K562 (cell line): ENCODE results near the gene ALDH16A1. TPM values are rescaled to one million over a fixed set of nuclear protein-coding genes. Genes with fewer than 3 reads are reported as not detected.

Experiments
- BRCA1 ChIP-seq, 2 experiments: fragments of 450-650 bp in 1 of 2; sonication (generic) in 1 of 2; formaldehyde crosslinking in 1 of 2; IDR thresholded peaks; 2 replicates each; pipeline versions ENCODE4 v1.5.0 to v1.6.1; 2017 to 2020; ENCODE audit warnings: mild to moderate bottlenecking in 1 of 2, missing genetic modification reagents in 1 of 2
- FOXA3 ChIP-seq, 2 experiments: fragments of 450-650 bp in 1 of 2; sonication (generic) in 1 of 2; formaldehyde crosslinking; IDR thresholded peaks in 1 of 2; conservative IDR thresholded peaks in 1 of 2; 2 replicates each; pipeline versions ENCODE4 v1.4.0 to v1.8.0; 2020 to 2022; ENCODE audit warnings: mild to moderate bottlenecking in 2 of 2, missing genetic modification reagents in 1 of 2
- HDAC3 ChIP-seq: fragments of 450-650 bp; IDR thresholded peaks from 2 replicates; pipeline ENCODE4 v1.6.1; 2018; ENCODE audit warnings: borderline replicate concordance, mild to moderate bottlenecking, moderate library complexity; ENCODE audit not compliant: partially characterized antibody
- HEY1 ChIP-seq: fragments of 250-450 bp; sonication (Bioruptor Pico); IDR thresholded peaks from 2 replicates; pipeline ENCODE4 v1.5.0; 2020; ENCODE audit warnings: mild to moderate bottlenecking, moderate library complexity, borderline replicate concordance
- KAT8 ChIP-seq: fragments of 450-650 bp; IDR thresholded peaks from 2 replicates; pipeline ENCODE4 v1.6.1; 2016; ENCODE audit warnings: low read depth, mild to moderate bottlenecking
- MIER1 ChIP-seq: fragments of 450-650 bp; IDR thresholded peaks from 2 replicates; pipeline ENCODE4 v1.6.1; 2016; ENCODE audit warnings: antibody characterized with exemption, mild to moderate bottlenecking, low read depth
- MLX ChIP-seq, 2 experiments: fragments of 450-650 bp in 1 of 2; sonication (generic) in 1 of 2; formaldehyde crosslinking; conservative IDR thresholded peaks; 2 replicates each; pipeline versions ENCODE4 v1.4.0 to v1.8.1; 2020 to 2022; ENCODE audit warnings: mild to moderate bottlenecking in 1 of 2, missing genetic modification reagents in 1 of 2
- MYBL2 ChIP-seq, 2 experiments: fragments of 450-650 bp in 1 of 2; sonication (generic) in 1 of 2; formaldehyde crosslinking in 1 of 2; IDR thresholded peaks; 2 replicates each; pipeline versions ENCODE4 v1.6.1 to v1.8.1; 2017 to 2022; ENCODE audit warnings: borderline replicate concordance in 1 of 2, inconsistent platforms in 1 of 2, low read depth in 1 of 2, mild to moderate bottlenecking in 1 of 2, missing genetic modification reagents in 1 of 2, moderate library complexity in 1 of 2
- POLR2G ChIP-seq: fragments of 200-400 bp; formaldehyde crosslinking; IDR thresholded peaks from 2 replicates; pipeline ENCODE4 v1.6.1; 2017; ENCODE audit warnings: low read depth, mild to moderate bottlenecking, antibody characterized with exemption, low read length, moderate library complexity
- RBM14 ChIP-seq: fragments of 200-400 bp; formaldehyde crosslinking; IDR thresholded peaks from 2 replicates; pipeline ENCODE4 v1.6.1; 2018; ENCODE audit warnings: low read depth, mild to moderate bottlenecking, low read length, moderate library complexity, borderline replicate concordance; ENCODE audit not compliant: insufficient read depth
- RFX5 ChIP-seq: IDR thresholded peaks from 2 replicates; pipeline ENCODE4 v1.6.1; 2011; ENCODE audit warnings: low read depth, mild to moderate bottlenecking, improper control_type of control experiment, low read length
- SETDB1 ChIP-seq: IDR thresholded peaks from one replicate; pipeline ENCODE4 v1.6.1; 2012; ENCODE audit warnings: low read length, control low read depth, inconsistent platforms
- SMAD2 ChIP-seq: fragments of 150-350 bp; IDR thresholded peaks from 2 replicates; pipeline ENCODE4 v1.6.1; 2014; ENCODE audit warnings: low read depth, mild to moderate bottlenecking, low read length
- ZFP91 ChIP-seq: sonication (generic); formaldehyde crosslinking; IDR thresholded peaks from 2 replicates; pipeline ENCODE4 v1.8.0; 2022; ENCODE audit warnings: mild to moderate bottlenecking, missing genetic modification reagents
- ZFPM2 ChIP-seq: fragments of 250-450 bp; sonication (Bioruptor Pico); IDR thresholded peaks from 2 replicates; pipeline ENCODE4 v1.5.1; 2022; ENCODE audit warnings: mild to moderate bottlenecking
- ZNF41 ChIP-seq: fragments of 250-450 bp; sonication (Bioruptor Pico); conservative IDR thresholded peaks from 2 replicates; pipeline ENCODE4 v1.4.0; 2020; ENCODE audit warnings: mild to moderate bottlenecking
- polyA plus RNA-seq, 8 experiments: library from polyadenylated mRNA; depleted of rRNA in 4 of 8; stranded (reverse) in 5 of 8; unstranded in 3 of 8; fragments of >200 nt; fragmentation: Nextera tagmentation in 2 of 8; fragmentation: Illumina TruSeq in 1 of 8; extraction: Ambion mirVana in 2 of 8; extraction: Trizol in 1 of 8; gene quantifications; 2 replicates each; pipeline versions ENCODE4 v1.2.1 to v1.2.3, GENCODE V29; 2011 to 2014; ENCODE audit warnings: inconsistent platforms in 1 of 8, missing spikeins in 1 of 8
- total RNA-seq, 7 experiments: library from RNA; depleted of rRNA in 6 of 7; stranded (reverse); fragments of >200 nt in 6 of 7; fragmentation: Illumina TruSeq in 2 of 7; extraction: Trizol in 2 of 7; gene quantifications; 2 replicates each; pipeline versions ENCODE4 v1.2.1 to v1.2.3, GENCODE V29; 2011 to 2021; ENCODE audit warnings: low replicate concordance in 1 of 7
- TF ChIP-seq, protein P1 (sequence below): fragments of 450-650 bp; formaldehyde crosslinking; IDR thresholded peaks from 2 replicates; pipeline ENCODE4 v1.4.0; 2020; ENCODE audit warnings: mild to moderate bottlenecking, moderate library complexity
- TF ChIP-seq, protein P2 (sequence below): fragments of 450-650 bp; IDR thresholded peaks from 2 replicates; pipeline ENCODE4 v1.6.1; 2016
- TF ChIP-seq, protein P3 (sequence below): fragments of 450-650 bp; IDR thresholded peaks from one replicate; pipeline ENCODE4 v1.6.1; 2018; ENCODE audit warnings: mild to moderate bottlenecking, moderate library complexity; ENCODE audit not compliant: partially characterized antibody

ALDH16A1 gene
- total and polyA plus RNA-seq, 9 of the 15 experiments (the other 6 are each of a cell fraction or from before 2014, with no cell fraction given): 2.2 to 52.2 (median 7.6) TPM

DNA sequence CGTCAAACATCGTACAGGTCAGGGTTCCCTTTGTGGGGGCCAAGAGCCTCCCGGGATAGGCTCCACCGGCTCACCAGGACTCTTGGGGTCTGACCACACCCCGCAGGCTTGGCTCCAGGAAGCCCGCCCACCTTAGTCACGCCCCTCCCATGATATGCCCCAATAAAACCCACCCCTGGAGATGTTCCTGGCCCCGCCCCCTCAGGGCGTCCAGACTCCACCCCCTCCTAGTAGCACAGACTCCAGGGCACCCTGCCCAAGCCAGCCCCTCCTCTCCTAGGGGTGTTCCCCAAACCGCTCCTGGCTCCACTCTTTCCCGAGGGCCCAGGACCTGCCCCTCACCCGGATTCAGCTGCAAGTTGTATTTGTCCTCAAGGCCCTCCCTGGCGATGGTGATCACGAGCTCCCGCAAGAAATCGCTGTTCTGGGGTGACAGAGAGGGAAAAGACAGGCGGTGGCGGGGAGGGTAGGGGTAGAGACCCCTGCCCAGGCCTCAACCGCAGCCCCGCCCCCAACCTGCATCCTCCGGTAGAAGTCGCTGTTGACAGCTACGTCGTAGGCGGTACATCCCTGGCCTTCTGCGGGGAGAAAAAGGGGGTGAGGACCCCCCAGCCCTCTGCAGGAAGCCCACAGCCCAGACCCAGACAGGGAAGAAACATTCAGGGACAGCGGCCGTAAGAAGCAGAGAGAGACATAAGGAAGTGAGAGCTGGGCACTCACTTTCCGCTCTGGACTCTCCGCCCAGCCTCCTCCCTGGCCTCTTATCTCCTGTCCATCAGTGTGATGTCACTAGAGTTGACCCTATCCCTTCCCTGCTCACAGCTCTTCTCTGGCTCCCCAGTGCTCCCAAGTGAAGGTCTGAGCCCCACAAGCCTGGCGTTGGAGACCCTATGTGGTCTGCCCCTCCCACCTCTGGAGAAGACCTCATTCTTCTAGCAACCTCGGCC is 5.3 kb upstream of the ALDH16A1 start (continued):
- no peak for TF ChIP-seq HEY1
- TF ChIP-seq ZFPM2: no peak
- TF ChIP-seq ZNF41 (CRISPR knock-in tag): no peak
- no peak for TF ChIP-seq MIER1
- TF ChIP-seq RFX5: no peak
- no peak for TF ChIP-seq ZFP91 (CRISPR knock-in tag)
- peak; percentile 45 for TF ChIP-seq POLR2G
- TF ChIP-seq KAT8: no peak
- TF ChIP-seq FOXA3 (CRISPR knock-in tag; conservative IDR thresholded peaks at IDR 0.05 in 1 of 2, IDR thresholded peaks at IDR 0.05 in 1 of 2): no peak
- TF ChIP-seq HDAC3: no peak
- no peak for TF ChIP-seq RBM14
- TF ChIP-seq MLX (CRISPR knock-in tag; conservative IDR thresholded peaks at IDR 0.05): no peak
- TF ChIP-seq, protein P1, sequence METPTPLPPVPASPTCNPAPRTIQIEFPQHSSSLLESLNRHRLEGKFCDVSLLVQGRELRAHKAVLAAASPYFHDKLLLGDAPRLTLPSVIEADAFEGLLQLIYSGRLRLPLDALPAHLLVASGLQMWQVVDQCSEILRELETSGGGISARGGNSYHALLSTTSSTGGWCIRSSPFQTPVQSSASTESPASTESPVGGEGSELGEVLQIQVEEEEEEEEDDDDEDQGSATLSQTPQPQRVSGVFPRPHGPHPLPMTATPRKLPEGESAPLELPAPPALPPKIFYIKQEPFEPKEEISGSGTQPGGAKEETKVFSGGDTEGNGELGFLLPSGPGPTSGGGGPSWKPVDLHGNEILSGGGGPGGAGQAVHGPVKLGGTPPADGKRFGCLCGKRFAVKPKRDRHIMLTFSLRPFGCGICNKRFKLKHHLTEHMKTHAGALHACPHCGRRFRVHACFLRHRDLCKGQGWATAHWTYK (CRISPR knock-in tag): no peak
- no peak for TF ChIP-seq BRCA1 (IDR thresholded peaks at IDR 0.05)
- TF ChIP-seq BRCA1 (CRISPR knock-in tag; IDR thresholded peaks at IDR 0.05): no peak
- TF ChIP-seq MYBL2 (IDR thresholded peaks at IDR 0.05; ENCODE audit: low read depth): no peak
- no peak for TF ChIP-seq MYBL2 (CRISPR knock-in tag; IDR thresholded peaks at IDR 0.05; ENCODE audit: borderline replicate concordance)
- no peak for TF ChIP-seq SMAD2
- no peak for TF ChIP-seq SETDB1
- TF ChIP-seq, protein P2, sequence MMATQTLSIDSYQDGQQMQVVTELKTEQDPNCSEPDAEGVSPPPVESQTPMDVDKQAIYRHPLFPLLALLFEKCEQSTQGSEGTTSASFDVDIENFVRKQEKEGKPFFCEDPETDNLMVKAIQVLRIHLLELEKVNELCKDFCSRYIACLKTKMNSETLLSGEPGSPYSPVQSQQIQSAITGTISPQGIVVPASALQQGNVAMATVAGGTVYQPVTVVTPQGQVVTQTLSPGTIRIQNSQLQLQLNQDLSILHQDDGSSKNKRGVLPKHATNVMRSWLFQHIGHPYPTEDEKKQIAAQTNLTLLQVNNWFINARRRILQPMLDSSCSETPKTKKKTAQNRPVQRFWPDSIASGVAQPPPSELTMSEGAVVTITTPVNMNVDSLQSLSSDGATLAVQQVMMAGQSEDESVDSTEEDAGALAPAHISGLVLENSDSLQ: peak; percentile 79
- TF ChIP-seq, protein P3, sequence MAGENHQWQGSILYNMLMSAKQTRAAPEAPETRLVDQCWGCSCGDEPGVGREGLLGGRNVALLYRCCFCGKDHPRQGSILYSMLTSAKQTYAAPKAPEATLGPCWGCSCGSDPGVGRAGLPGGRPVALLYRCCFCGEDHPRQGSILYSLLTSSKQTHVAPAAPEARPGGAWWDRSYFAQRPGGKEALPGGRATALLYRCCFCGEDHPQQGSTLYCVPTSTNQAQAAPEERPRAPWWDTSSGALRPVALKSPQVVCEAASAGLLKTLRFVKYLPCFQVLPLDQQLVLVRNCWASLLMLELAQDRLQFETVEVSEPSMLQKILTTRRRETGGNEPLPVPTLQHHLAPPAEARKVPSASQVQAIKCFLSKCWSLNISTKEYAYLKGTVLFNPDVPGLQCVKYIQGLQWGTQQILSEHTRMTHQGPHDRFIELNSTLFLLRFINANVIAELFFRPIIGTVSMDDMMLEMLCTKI: no peak
